OCI-LY1 (cell line): ENCODE results near the gene PIM3.

Experiments used
- H2AFZ ChIP-seq: fragments of 200-600 bp; sonication (generic), shearing (Covaris generic); 2 replicates; pipeline ENCODE4 v1.6.0; 2014; ENCODE audit warnings: antibody characterized with exemption, mild to moderate bottlenecking, low read length
- H3F3A ChIP-seq: fragments of 200-600 bp; sonication (generic), shearing (Covaris generic); 2 replicates; pipeline ENCODE4 v1.6.0; 2014; ENCODE audit warnings: mild to moderate bottlenecking, antibody characterized with exemption, low read length, moderate library complexity; ENCODE audit not compliant: insufficient read depth
- H3K27ac ChIP-seq: fragments of 200-600 bp; sonication (generic); 2 replicates; pipeline ENCODE4 v1.5.1; 2014; ENCODE audit warnings: low read length, mixed run types, mild to moderate bottlenecking, low read depth; ENCODE audit not compliant: poor library complexity, severe bottlenecking
- H3K27me3 ChIP-seq: fragments of 200-600 bp; sonication (generic); 2 replicates; pipeline ENCODE4 v1.6.0; 2014; ENCODE audit warnings: antibody characterized with exemption, mild to moderate bottlenecking, low read length, moderate library complexity; ENCODE audit not compliant: insufficient read depth
- H3K36me3 ChIP-seq: fragments of 200-600 bp; sonication (generic); 2 replicates; pipeline ENCODE4 v1.6.1; 2014; ENCODE audit warnings: mild to moderate bottlenecking, antibody characterized with exemption, low read length, moderate library complexity, mixed read lengths; ENCODE audit not compliant: insufficient read depth
- H3K4me1 ChIP-seq: fragments of 200-600 bp; sonication (generic); 2 replicates; pipeline ENCODE4 v1.5.1; 2014; ENCODE audit warnings: mild to moderate bottlenecking, low read length, moderate library complexity; ENCODE audit not compliant: insufficient read depth, severe bottlenecking
- H3K4me2 ChIP-seq: fragments of 200-600 bp; sonication (generic), shearing (Covaris generic); 2 replicates; pipeline ENCODE4 v1.6.1; 2014; ENCODE audit warnings: low read length
- H3K4me3 ChIP-seq: fragments of 200-600 bp; sonication (generic); 2 replicates; pipeline ENCODE4 v1.5.1; 2014; ENCODE audit warnings: low read length, low read depth, mild to moderate bottlenecking, mixed read lengths; ENCODE audit not compliant: poor library complexity, severe bottlenecking
- H3K79me2 ChIP-seq: fragments of 200-600 bp; shearing (Covaris generic); 2 replicates; pipeline ENCODE4 v1.6.1; 2016; ENCODE audit warnings: mixed run types, low read length, mixed read lengths; ENCODE audit not compliant: insufficient read depth
- H3K9ac ChIP-seq: fragments of 200-600 bp; sonication (generic), shearing (Covaris generic); 2 replicates; pipeline ENCODE4 v1.6.1; 2014; ENCODE audit warnings: mild to moderate bottlenecking, low read length, mixed read lengths
- H3K9me2 ChIP-seq: fragments of 200-600 bp; sonication (generic), shearing (Covaris generic); 2 replicates; pipeline ENCODE4 v1.6.1; 2014; ENCODE audit warnings: low read depth, mild to moderate bottlenecking, low read length, mixed read lengths
- H3K9me3 ChIP-seq: fragments of 200-600 bp; shearing (Covaris generic); 2 replicates; pipeline ENCODE4 v1.6.1; 2014; ENCODE audit warnings: low read length, mixed read lengths
- H4K20me1 ChIP-seq: fragments of 200-600 bp; sonication (generic), shearing (Covaris generic); 2 replicates; pipeline ENCODE4 v1.6.0; 2016; ENCODE audit warnings: mild to moderate bottlenecking, low read length; ENCODE audit not compliant: insufficient read depth
- EZH2 ChIP-seq: fragments of 200-600 bp; sonication (generic), shearing (Covaris generic); IDR thresholded peaks from 2 replicates; pipeline ENCODE4 v1.8.0; 2017; ENCODE audit warnings: borderline replicate concordance, mixed run types, mild to moderate bottlenecking, antibody characterized with exemption, low read length, moderate library complexity, mixed read lengths
- TF ChIP-seq, protein P1 (sequence below): fragments of 200-600 bp; sonication (generic), shearing (Covaris generic); IDR thresholded peaks from 2 replicates; pipeline ENCODE4 v1.5.1; 2017; ENCODE audit warnings: mild to moderate bottlenecking, antibody characterized with exemption, low read length, moderate library complexity, mixed read lengths

PIM3 gene

DNA sequence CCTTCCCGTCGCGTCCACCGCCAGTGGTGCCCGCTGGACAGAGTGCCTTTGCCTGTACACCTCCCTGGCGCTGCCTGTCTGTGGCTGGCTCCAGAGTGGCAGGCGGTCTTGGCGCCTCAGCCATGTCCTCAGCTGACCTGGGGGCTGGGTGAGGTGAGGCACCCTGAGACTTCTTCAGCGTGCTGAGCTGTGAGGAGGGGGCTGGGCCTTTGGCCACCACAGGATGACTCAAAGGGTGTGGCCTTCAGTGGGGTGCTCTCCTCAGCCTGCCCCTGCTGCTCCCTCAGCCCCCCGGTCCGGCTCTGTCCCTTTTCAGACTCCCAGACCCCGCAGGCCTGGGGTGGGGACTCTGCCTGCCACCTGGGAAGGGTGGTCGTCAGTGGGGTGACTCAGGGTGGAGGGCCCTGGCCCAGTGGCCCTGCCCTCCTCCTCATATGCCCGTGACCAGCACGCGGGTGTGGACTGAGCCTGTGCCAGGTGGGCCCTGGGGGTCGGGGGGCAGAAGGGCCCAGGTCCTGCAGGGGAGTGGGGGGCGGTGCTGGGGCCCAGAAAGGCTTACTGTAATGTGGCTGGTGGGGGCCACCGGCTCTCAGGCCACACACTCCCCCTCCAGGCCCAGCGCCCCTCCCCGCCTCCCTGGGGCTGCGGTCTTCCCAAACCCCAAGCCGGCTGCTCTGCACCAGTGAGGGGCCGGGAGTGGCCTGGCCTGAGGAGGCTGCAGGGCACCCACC lies 26.2 kb upstream of the PIM3 start:
- H3K4me1 ChIP-seq: peaks cover 33% of the 10 kb centered on the region
- no peaks in the 10 kb centered on the region for H4K20me1 ChIP-seq
- peaks cover 4% of the 10 kb centered on the region; the same call in 1 of the 2 replicates for H3K27me3 ChIP-seq
- no peak overlapping the region for H3K9ac ChIP-seq
- no peaks in the 10 kb centered on the region for H3K79me2 ChIP-seq
- H3F3A ChIP-seq: no peaks in the 10 kb centered on the region
- H3K36me3 ChIP-seq: no peaks in the 10 kb centered on the region
- H3K27ac ChIP-seq: no peak overlapping the region
- no peak for TF ChIP-seq EZH2
- TF ChIP-seq, protein P1, sequence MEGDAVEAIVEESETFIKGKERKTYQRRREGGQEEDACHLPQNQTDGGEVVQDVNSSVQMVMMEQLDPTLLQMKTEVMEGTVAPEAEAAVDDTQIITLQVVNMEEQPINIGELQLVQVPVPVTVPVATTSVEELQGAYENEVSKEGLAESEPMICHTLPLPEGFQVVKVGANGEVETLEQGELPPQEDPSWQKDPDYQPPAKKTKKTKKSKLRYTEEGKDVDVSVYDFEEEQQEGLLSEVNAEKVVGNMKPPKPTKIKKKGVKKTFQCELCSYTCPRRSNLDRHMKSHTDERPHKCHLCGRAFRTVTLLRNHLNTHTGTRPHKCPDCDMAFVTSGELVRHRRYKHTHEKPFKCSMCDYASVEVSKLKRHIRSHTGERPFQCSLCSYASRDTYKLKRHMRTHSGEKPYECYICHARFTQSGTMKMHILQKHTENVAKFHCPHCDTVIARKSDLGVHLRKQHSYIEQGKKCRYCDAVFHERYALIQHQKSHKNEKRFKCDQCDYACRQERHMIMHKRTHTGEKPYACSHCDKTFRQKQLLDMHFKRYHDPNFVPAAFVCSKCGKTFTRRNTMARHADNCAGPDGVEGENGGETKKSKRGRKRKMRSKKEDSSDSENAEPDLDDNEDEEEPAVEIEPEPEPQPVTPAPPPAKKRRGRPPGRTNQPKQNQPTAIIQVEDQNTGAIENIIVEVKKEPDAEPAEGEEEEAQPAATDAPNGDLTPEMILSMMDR: no peak
- H3K4me3 ChIP-seq: no peak overlapping the region
- peak overlapping the region; percentile 20; the same call in 1 of the 2 replicates for H3K4me2 ChIP-seq
- no peak overlapping the region for H2AFZ ChIP-seq
- H3K9me2 ChIP-seq: no peaks in the 10 kb centered on the region
- H3K9me3 ChIP-seq: no peaks in the 10 kb centered on the region

DNA sequence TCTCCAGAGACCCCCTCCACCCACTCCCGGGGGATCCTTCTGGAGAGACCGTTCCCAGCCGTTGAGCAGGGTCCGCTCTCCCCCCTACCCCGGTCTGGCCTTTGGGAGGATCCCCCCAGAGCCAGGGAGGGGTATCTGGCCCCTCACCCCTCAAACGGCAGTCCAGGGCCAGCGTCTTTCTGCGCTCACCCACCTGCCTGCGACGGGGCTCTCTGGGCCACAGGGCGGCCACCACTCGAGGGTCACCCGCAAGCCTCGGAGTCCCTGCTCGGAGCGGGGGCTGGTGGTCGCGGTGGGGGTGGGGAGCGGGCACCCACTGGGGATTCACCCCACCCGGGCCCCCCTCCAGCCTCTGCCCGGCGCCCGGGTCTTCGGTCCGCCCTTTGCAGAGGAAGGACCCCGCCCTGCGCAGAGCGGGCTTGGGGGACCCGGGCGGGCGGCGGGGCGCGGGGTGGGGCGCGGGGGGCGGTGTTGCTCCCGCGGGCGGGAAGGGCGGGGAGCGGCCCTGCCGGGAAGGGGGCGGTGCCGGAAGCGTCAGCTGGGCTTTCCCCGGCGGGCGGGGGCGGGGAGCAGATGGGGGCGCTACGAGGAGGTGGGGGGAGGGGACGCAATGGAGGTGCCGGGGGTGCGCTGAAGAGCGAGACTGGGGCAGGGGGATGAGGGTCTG lies 25.5 kb upstream of the PIM3 start:
- Histone ChIP-seq H3K4me3 (peak overlapping the region; percentile 32), H3K9me3 (no peaks in the 10 kb centered on the region), H3K9me2 (no peaks in the 10 kb centered on the region), H3F3A (no peaks in the 10 kb centered on the region), H3K27ac (no peak overlapping the region), H3K27me3 (peaks cover 4% of the 10 kb centered on the region; the same call in 1 of the 2 replicates), H4K20me1 (no peaks in the 10 kb centered on the region), H3K4me2 (peak overlapping the region; percentile 20; the same call in 1 of the 2 replicates), H3K79me2 (no peaks in the 10 kb centered on the region), H3K36me3 (no peaks in the 10 kb centered on the region), H3K4me1 (peaks cover 28% of the 10 kb centered on the region), H2AFZ (no peak overlapping the region), H3K9ac (no peak overlapping the region)
- no peak for TF ChIP-seq EZH2
- TF ChIP-seq, protein P1: no peak

DNA sequence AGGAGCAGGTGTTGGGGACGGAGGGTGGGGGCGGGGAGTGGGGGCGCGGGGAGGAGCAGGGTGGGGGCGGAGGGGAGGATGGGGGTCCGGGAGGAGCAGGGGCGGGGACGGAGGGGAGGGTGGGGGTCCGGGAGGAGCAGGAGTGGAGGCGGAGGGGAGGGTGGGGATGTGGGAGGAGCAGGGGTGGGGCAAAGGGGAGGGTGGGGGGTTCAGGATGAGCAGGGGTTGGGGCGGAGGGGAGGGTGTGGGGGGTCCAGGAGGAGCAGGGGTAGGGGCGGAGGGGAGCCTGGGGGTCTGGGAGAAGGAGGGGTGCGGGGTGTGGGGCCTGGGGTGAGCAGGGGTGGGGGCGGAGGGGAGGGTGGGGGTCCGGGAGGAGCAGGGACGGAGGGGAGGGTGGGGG lies 25.0 kb upstream of the PIM3 start:
- H3K9ac ChIP-seq: no peak overlapping the region
- H3K9me3 ChIP-seq: no peaks in the 10 kb centered on the region
- no peak overlapping the region for H2AFZ ChIP-seq
- H3K9me2 ChIP-seq: no peaks in the 10 kb centered on the region
- H3K36me3 ChIP-seq: no peaks in the 10 kb centered on the region
- peaks cover 8% of the 10 kb centered on the region; the same call in 1 of the 2 replicates for H3K27me3 ChIP-seq
- H3K4me1 ChIP-seq: peaks cover 22% of the 10 kb centered on the region
- H3K4me3 ChIP-seq: no peak overlapping the region
- no peaks in the 10 kb centered on the region for H3K79me2 ChIP-seq
- no peak overlapping the region for H3K27ac ChIP-seq
- H3F3A ChIP-seq: no peaks in the 10 kb centered on the region
- no peaks in the 10 kb centered on the region for H4K20me1 ChIP-seq
- H3K4me2 ChIP-seq: no peak overlapping the region
- TF ChIP-seq EZH2: no peak
- TF ChIP-seq, protein P1: no peak
